ENCODE measurements around the gene MCRIP2.
A peak's percentile ranks its signal among the peaks of the same experiment; 100 is the strongest.
"Not testable (repeated sequence)": the region's sequence is repeated elsewhere in the genome, so short reads cannot be mapped to it uniquely, and the experiment has no call there.

The MCRIP2 gene, protein sequence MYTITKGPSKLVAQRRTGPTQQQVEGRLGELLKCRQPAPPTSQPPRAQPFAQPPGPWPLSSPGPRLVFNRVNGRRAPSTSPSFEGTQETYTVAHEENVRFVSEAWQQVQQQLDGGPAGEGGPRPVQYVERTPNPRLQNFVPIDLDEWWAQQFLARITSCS

DNA sequence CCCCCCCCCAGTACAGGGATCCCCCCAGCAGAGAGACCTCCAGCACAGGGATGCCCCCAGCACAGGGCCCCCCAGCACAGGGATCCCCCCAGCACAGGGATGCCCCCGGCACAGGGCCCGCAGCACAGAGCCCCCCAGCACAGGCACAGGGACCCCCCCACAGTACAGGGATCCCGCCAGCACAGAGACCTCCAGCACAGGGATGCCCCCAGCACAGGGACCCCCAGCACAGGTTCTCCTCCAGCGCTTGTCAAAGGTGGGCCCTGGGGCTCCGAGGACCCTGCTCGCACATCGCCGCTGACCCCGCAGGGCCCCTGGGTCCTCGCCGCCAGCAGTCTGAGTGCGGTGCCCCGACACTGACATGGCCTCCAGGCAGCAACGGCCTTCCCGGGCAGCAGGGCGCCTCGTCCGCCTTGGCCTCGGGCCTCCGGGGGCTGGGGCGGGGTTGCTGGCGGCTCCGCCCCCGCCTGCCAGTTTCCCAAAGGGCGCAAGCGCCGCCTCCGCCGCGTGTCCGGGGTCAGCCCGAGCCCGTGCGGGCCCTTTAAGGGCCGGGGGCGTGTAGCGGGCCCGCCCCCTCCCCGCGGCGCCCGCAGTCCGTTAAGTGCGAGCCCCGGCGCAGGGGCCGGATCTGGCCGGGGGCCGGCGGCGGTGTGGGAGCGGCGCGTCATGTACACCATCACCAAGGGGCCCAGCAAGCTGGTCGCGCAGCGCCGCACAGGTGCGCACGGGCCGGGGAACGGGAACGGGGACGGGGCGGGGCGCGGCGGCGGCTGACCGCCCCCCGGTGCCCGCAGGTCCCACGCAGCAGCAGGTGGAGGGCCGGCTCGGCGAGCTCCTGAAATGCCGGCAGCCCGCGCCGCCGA, at the start of gene MCRIP2:
MCRIP2 (plus strand) TSS at position 503 of the 863 bp plus-strand sequence; CDS start at position 667, 164 bp downstream.
- peak; percentile 34 to 70 (median 48) for DNase-seq (ENCODE audit: low read depth in 3 of 3)

DNA sequence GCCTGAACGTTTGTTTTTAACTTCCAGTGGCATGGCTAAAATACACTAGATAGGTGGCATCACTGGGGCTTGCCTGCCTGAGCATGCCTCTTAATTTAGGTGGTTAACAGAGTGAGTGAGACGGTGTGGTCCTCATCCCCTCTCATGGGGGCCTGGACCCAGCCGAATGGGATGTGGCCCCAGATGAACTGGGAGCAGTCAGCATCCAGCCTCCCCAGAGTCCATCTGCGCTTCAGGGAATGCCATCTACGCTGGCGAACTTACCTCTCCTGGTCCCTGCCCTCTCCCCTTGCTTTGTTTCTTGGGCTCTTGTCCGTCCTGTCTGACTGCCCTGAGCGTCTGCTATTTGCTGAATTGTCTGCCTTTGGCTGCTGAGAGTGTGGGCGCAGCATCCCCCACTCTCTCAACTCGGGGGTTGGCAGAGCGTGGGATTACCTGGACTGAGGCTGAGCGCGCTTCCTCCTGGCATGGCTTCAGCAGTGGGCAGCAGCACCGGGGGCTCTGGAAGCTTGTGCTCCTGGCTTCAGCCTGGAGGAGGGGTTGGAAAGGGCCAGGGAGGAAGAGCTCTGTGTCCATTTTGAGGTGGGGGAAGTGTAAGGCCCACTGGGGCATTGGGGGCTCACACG, 49.6 kb upstream of the MCRIP2 start:
- no peak for DNase-seq (ENCODE audit: low read depth in 3 of 3)

DNA sequence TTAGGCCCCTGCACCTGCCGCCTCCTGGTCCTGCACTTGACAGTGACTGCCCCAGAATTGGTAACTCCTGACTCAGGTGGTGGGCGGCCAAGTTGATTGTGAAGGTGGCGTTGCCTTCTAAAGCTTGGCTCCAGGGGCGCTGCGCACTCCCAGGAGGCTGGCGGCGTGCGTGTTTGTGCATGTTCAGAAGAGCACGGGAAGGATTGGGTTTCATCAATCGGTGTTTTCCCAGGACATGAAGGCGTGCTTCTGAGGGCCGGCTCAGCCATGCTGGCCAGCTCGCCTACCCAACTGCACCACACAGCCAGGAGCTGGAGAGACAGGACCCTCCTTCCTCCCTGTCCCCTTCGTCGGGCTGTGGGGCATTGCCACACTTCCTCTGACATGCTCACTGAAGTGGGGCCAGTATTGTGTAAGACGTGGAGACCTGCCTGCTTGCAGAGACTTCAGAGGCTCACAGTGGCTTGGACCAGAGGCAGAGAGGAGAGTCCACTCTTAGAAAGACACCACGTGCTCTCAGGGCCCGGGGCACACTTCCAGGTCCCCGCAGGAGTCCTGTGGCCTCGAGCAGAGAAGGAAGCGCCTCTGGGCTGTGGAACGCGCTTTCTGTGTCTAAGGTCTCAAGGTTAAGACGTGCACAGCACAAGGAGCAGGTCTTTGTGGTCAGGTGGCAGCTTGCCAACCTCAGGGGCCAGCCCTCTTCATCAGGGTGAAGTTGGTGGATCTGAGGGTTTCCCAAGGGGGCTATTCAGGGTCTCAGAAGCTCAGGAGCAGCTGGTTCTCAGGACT, 48.9 kb upstream of the MCRIP2 start:
- DNase-seq (ENCODE audit: low read depth in 3 of 3), result no peak

DNA sequence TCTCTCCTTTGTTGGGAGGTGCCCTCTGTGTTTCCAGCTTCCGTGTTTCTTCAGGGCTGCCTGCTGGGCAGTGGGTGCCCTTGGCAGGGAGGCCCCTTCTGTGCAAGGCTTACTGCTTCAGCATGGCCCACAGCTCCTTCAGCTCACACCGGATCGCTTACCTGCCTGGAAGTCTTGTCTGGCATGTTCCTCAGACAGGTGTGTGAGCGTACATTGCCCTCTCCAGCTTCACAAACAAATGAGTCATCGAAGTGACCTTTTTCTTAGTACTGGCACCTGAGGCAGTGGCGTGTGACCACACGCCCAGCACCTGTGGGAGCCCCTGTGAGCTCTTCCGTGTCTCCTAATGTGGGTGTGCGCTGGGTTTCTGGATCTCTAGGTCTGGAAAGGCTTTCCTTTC, 48.2 kb upstream of the MCRIP2 start:
- DNase-seq (ENCODE audit: low read depth in 3 of 3), result no peak

DNA sequence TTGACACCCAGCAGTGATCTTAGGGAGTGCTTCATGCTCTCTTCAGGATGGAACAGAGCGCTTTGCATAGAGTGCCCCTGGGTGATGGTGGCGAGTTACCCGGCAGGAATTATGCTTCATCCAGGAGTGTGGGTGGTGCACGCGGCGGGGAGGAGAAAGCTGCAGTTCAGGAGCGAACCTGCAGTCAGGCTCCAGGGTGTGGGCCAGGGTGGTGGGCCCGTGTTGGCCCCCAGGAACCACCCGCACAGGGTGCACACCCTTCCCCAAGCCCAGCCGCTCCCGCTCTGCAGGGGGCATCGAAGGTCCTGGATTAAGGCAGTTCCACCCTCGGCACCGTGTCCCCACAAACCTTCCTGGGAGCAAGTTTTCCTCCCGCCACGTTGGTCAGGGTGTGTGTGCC, 47.8 kb upstream of the MCRIP2 start:
- DNase-seq (ENCODE audit: low read depth in 3 of 3), result no peak

DNA sequence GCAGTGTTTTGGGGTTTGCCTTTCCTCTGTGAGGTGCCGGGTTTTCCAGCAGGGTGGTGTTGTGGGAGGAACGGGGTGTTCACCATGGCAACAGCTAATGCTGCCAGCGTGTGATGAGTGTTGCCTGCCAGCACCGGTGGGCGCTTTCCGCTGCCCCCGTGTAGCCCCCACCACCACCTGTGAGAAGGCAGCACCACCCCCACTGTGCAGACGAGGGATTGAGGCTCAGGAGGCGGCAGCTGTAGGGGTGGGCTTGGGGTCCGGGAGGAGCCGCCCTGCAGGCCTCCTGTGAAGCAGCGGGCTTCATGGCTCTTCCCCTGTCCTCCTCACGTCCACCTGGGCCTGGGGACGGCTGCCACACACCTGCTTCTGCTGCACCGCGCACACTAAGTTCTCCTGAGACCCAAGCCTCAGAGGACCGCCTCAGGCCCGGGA, 46.5 kb upstream of the MCRIP2 start:
- DNase-seq (ENCODE audit: low read depth in 3 of 3), result no peak

DNA sequence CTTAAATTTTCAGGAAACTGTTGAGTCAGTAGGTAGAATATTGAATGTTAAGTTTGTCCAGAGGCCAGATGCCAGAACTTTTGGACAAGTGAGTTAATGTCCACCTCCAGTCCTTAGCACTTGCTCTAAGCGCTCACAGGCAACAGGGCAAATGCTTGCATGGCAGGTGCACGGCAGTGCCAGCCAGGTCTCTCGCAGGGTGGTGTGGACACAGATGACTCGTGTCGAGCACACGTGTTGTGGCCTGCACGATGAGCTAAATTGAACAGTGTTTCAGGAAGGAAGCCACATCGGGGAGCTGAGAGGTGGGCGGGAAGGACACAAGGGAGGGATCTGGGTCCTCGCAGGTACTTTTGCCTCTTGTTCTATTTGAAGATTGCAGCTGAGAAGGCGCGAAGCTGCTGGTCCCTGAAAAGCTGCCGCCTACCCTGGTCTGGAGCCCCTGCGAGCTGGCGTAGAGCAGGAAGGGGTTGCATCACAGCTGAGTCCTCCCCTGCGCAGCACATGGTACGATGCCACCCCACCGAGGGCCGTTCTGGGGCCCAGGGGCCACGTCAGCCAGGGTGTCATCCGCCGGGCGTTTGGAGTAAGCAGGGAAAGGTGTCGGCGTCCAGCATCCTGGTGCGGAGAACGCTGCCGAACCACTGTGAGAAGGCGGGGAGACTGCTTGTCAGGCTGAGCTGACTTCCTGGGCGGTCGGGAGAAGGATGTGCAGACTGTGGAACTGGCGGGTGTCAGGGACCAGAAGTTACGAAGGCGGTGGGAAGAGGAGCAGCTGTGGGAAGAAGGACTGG, 45.5 kb upstream of the MCRIP2 start:
- DNase-seq (ENCODE audit: low read depth in 3 of 3), result no peak

DNA sequence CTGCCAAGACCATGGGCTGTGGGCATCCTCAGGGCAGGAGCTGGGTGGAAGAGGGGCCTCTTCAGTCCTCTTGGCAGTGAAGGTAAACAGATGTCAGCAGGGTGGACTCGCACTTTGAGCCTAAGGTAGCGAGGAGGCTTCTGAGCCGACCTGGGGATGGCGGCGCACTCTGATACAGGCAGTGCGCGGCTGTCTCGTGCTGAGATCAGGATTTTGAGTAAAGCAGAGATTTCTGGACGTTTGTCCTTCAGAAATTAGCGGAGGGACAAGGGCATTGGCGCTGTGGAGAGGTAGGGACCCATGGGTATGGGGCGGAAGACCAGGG, 44.9 kb upstream of the MCRIP2 start:
- DNase-seq (ENCODE audit: low read depth in 3 of 3), result no peak

DNA sequence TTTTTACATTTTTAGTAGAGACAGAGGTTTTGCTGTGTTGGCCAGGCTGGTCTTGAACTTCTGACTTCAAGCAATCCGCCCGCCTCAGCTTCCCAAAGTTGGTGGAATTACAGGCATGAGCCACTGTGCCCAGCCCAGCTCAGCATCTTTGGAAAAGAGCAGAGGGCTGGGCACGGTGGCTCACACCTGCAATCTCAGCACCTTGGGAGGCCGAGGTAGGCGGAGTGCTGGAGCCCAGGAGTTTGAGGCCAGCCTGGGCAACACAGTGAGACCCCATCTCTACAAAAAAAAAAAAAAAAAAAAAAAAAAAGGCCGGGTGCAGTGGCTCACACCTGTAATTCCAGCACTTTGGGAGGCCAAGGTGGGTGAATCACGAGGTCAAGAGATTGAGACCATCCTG, 44.0 kb upstream of the MCRIP2 start:
- DNase-seq (ENCODE audit: low read depth in 3 of 3), result not testable (repeated sequence)

DNA sequence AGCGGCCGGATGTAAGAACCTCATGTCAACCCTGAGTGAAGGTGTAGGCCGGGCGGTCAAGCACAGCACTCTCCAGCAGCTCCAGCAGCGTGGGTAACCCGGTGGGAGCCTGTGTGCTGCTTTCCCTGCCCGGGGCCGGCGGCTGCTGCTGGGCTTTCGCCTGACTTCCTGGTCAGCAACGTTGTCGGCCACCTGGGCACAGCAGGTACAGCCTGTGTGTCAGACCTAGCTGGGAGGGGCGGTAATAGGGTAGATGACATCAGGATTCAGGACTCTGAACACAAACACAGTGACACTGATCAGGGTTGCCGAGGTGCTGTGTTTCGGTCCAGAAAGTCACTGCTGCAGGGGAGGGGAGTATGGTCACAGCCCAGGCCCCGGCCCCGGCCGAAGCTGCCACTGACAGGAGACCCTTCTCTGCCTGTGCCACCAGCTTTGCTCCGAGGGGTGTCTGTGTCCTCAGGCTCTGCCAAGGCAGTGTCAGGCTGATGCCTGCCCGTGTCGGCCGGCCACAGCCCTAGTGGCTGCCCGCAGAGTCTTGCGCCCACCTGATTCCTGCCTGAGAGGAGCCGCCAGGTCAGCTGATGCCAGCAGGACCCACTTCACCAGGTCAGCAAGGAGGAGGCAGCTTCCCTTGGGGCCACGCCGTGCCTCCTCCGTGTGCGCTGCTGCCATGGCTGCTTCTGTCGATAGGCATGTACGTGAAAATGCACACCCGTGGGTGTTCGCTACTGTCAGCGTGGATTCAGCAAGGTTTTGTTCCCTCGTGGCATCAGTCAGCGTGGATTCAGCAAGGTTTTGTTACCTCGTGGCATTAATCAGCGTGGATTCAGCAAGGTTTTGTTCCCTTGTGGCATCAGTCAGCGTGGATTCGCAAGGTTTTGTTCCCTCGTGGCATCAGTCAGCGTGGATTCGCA, 42.5 kb upstream of the MCRIP2 start:
- DNase-seq (ENCODE audit: low read depth in 3 of 3), result no peak

DNA sequence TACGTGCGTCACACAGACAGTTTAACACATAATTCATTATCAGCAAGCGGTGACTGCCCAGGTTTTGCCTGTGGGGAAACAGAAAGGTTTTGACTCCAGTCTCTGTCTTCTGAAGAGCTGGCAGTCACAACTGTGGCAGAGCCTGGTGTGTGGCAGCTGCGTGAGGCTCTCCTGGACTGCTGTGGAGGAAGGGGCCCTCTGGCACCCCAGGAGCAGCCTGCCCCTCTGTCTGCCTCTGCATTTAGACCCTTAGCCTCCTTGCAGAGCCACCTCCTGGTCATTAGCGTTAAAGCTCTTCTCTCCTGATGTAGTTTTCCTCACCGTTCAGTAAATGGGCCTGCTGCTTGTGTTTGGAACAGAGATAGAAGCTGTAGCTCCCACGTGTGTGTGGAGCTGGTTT, 40.8 kb upstream of the MCRIP2 start:
- DNase-seq (ENCODE audit: low read depth in 3 of 3), result no peak

DNA sequence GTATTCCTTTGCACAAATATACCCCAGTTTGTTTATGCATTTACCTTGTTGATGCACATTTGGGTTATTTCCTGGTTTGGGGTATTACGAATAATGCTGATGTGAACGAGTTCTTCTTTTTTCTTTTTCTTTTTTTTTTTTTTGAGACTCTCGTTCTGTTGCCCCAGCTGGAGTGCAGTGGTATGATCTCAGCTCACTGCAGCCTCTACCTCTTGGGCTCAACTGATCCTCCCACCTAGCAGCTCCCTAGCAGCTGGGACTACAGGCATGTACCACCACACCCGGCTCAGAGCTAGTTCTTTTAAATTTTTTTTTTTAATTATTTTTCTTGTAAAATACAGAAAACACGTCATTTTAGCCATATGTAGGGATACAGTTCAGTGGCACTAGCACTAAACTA, 37.7 kb upstream of the MCRIP2 start:
- DNase-seq (ENCODE audit: low read depth in 3 of 3), result no peak

DNA sequence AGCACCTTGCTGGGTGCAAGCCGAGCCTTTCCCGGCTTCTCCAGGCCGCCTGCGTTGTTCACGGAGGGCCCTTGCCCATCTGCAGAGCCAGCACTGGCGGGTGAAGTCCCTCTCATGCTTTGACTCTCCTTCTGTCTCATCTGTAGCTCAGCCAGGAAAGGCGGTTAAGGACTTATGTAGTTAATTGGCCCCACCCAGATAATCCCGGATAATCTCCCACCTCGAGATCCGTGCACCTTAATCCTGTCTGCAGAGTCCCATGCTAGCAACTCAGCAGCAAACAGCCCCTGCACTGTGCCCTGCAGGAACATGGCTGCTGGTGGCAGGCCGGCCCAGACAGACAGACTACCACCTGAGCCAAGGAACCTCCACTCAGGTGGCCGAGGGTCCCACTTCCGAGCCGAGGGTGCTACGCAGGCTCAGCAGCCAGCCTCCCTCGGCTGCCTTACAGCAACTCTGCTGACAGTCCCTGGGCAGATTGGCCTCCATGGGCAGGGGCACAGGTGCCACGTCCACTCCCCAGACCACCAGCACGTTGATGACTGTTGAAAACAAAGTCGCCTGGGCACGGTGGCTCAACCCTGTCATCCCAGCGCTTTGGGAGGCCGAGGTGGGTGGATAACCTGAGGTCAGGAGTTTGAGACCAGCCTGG, 34.8 kb upstream of the MCRIP2 start:
- no peak for DNase-seq (ENCODE audit: low read depth in 3 of 3)

DNA sequence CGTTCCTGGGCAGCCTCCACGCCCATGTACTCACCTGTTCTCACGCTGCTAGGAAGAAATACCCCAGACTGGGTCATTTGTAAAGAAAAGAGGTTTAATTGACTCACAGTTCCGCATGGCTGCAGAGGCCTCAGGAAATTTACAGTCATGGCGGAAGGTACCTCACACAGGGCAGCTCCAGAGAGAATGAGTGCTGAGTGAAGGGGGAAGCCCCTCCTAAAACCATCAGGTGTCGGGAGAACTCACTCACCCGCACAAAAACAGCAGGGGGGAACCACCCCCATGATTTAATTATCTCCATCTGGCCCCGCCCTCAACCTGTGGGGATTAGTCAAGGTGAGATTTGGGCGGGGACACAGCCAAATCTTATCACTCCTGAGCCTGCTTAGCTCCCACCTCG, 33.6 kb upstream of the MCRIP2 start:
- DNase-seq (ENCODE audit: low read depth in 3 of 3), result no peak

DNA sequence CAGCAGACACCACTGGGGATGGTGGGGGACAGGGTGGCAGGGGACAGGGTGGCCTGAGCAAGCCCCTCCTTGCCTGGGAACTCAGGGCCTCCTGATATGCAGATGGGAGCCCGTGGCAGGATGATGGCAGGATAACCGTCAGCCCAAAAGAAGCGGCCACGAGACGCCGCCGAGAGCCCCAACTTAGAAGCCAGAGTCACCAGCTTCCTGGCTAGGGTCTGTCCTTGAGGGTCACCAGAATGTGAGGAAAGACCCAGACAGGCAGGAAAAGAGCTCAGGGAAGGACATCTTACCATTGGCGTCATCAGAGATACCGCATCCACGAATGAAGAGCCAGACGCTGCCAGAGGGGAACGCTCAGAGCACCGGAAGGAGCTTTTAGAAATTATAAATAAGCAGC, 32.3 kb upstream of the MCRIP2 start:
- no peak for DNase-seq (ENCODE audit: low read depth in 3 of 3)

DNA sequence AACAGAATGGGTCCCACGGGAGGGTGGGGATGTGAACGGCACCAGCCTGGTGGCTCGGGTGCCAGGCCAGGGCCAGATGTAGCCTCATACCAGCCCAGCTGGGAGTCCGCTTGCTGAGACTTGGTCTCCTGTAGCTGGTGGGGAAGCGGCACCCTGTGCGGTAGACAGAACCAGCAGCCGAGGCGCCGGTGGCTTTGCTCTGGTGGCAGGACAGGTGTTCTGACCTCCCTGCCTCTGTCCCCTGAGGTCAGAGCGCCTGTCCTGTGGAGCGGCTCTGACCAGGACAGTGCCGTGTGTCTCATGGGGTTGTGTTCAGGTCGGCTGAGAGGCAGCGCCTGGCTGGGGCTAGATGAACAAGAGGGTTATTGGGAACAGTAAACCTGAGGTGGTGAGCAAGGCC, 31.6 kb upstream of the MCRIP2 start:
- DNase-seq (ENCODE audit: low read depth in 3 of 3), result no peak

DNA sequence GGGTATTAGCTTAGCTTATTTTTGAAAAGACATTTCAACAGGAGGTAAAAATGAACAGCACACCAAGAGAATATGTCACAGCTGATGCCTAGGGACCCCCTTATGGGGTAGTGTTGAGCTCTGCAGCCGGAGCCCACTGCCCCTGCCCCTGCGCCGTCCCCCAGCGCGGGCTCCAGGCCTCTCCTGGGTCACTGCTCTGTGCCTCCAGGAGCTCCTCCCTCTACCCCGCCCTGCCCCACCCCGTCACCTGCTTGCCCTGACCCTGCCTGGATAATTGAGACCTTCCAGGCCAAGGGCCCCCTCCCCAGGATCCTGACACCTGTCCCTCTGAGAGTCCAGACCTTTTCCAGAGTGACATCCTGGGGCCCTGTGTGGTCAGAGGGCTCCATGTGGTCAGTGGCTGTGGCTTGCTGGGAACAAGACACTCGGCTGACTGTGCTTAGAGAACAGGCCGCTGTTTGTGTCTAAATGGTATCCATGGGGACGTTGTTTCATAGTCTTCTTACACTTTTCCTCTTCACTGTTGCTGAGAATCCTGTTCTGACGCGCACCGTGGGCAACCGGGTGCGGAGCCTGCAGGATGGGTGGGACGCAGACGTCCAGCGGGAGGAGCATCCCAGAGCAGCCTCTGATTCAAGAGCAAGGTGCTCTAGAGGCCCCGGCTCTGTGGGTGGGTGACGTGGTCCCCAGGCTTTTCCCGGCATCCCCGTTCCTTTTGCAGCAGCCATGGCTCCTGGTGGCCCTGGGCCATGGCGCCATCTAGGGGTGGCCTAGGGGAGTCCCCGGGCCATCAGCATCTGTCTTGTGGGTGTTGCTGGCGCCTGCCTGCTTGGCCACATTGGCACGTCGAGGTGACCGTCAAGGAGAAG, 30.9 kb upstream of the MCRIP2 start:
- peak in 2 of 3 experiments; percentile 34 to 42 for DNase-seq (ENCODE audit: low read depth in 3 of 3)

DNA sequence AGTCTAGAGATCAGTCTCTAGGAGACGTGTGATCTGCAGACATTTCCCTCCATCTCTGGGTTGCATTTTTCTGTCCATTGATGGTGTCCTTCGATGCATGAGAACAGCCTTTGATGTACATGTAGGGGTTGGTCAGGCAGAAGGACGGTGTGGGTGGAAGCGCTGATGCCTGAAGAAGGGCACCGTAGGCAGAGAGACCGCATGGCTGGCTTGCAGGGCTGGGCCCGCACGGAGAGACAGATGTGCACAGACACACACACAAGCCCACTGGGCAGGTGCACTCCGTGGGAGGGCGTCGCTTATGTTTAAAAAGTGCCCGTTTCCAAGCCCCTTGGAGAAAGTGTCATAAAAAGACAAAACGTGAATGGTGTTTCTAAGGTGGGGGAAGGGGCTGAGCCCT, 26.5 kb upstream of the MCRIP2 start:
- no peak for DNase-seq (ENCODE audit: low read depth in 3 of 3)

Data from stimulated activated CD4-positive, alpha-beta T cell treated with anti-CD3 and anti-CD28 coated beads, TNF-alpha, amount 100 ng/mL, for 4 hours (primary cell).